GM19035 (cell line): ENCODE data around the gene UBE2L3.
"Not testable (repeated sequence)": the region's sequence is repeated elsewhere in the genome, so short reads cannot be mapped to it uniquely, and the experiment has no call there.

Source experiments
- ATAC-seq: cut with Tn5 transposase; IDR thresholded peaks from one replicate; pipeline ENCODE4 v1.9.1; 2021; ENCODE audit not compliant: unreplicated experiment

Gene UBE2L3

DNA sequence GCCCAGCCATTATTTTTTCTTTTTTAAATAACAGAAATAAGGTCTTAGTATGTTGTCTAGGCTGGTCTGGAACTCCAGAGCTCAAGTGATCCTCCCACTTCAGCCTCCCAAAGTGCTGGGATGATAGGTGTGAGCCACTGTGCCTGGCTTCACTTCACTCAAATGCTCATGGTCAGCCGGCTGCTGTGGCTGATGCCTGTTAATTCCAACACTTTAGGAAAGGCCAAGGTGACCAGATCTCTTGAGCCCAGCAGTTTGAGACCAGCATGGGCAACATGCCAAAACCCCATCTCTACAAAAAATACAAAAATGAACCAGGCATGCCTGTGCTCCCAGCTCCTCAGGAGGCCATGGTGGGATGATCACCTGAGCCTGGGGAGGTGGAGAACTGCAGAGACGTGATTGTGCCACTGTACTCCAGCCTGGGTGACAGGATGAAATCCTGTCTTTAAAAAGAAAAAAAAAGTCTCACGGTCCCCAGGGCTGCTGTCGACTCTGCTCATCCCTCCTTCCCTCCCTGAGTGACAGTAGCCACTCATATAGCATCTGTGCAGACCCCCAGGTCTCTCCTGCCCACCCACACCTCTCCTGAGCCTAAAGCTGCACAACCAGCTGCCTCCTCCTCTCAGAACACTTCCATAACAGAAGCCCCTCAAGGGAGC lies 58.7 kb downstream of the UBE2L3 start:
- no peak for ATAC-seq

GRCh38 chr22:21626735-21627469 lies 59.4 kb downstream of the UBE2L3 start:
- ATAC-seq: no peak

GRCh38 chr22:21628386-21629254 lies 61.1 kb downstream of the UBE2L3 start:
- no peak for ATAC-seq

- ATAC-seq: peak; percentile 82
Observed at GRCh38 chr22:21629255-21630149, 62.0 kb downstream of the UBE2L3 start, which contains the start of gene YDJC. Gene YDJC, minus strand, starts transcription at chr22:21630022. Its CDS starts 8 bp downstream, at chr22:21630014.

DNA sequence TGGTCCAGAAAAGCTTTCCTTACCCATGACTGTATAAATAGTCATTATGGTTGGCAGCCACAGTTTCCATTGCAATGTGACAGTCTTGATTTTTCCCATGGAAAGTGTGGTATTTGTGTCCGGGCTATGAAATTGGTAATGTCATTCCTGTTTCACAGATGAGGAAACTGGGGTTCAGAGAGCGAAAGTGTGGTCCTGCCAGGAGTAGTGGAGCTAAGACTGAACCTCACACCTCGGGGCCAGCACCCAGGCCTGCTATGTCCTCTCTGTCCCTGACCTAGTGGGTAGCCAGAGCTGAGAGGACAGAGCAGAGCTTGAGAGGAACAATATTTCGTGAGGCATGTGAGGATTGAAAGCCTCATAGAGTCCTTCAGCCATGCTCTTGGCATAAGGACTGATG lies 63.5 kb downstream of the UBE2L3 start:
- ATAC-seq: no peak

GRCh38 chr22:21632237-21632895 lies 64.9 kb downstream of the UBE2L3 start, which contains the start of gene CCDC116:
Gene CCDC116, plus strand, starts transcription at chr22:21632760. Its CDS starts 422 bp downstream, at chr22:21633182.
- ATAC-seq: no peak

GRCh38 chr22:21632931-21633330 lies 65.4 kb downstream of the UBE2L3 start:
- no peak for ATAC-seq

DNA sequence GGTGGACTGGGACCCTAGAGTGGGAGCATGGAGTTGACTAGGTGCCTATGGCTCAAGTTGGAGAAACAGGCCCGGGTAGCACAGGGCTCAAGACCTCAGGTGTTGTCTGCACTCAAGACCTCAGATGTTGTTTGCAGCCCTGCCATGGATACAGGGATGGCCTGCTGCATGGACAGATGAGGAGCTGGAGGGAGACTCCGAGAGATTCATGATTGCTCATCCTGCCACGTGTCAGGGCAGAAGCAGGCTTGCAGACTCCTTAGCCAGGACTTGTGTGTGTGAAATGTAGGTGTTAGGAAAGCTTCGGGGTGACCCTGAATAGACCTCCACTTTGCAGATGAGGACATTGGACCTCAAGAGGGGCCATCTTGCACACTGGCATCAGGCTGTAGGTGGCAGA lies 66.0 kb downstream of the UBE2L3 start:
- no peak for ATAC-seq

DNA sequence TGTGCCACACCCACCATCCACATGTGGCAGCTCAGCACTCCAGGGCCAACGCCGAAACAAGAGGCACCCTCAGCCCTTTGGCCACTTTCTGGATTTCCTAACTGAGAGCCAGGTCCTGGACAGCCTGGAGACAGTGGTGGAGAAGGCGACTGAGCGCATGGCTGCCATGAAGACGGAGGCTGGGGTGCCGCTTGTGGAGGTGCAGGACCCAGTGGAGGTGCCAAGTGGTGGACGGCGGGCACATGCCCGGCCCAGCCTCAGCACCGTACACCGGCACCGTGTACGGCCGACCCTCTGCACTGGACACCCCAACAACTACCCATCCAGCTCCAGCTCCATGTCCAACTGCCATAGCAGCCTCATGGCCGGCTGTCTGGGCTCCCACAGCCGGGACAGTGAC lies 66.6 kb downstream of the UBE2L3 start:
- ATAC-seq: no peak

GRCh38 chr22:21634844-21635243 lies 67.3 kb downstream of the UBE2L3 start:
- no peak for ATAC-seq

DNA sequence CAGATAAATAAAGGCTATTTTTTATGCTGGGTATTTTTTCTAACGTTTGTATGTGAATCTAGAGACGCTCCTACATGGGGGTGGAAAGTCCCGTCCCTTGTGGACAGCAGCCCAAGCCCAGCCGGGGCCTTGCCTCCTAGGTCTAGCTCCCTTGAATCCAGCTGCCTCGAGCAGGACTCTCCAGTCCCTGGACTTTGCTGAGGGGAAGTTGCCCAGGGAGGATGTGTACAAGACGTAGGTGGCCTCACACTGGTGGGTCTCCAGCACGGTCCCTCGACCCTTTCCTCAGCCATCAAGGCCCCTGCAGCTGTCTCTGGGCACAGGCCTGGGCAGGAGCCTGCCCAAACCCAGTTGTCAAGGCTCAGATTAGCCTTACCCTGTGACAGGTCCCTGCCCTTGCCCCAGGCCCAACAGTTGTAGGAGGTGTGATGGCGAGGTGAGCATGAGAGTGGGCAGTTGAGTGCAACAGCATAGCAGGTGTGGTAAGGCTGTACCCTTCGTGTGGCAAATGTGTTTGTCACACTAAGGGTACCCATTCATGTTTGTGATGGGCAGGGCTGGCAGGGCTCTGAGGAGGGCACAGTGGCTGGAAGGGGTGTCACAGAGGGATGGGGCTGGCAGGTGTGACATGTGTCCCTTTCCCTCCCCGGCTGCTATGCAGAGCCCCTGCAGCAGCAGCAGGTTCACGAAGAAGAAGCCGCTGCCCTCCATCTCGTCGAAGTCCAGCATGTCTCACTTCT lies 68.4 kb downstream of the UBE2L3 start:
- no peak for ATAC-seq

GRCh38 chr22:21636629-21637218 lies 69.2 kb downstream of the UBE2L3 start:
- ATAC-seq: no peak

DNA sequence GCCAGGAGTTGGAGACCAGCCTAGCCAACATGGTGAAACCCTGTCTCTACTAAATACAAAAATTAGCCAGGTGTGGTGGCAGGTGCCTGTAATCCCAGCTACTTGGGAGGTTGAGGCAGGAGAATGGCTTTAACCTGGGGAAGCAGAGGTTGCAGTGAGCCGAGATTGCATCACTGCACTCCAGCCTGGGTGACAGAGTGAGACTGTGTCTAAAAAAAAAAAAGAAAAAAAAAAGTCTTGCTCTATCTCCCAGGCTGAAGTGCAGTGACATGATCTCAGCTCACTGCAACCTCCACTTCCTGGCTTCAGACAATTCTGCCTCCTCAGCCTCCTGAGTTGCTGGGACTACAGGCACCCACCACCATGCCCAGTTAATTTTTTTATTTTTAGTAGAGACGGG lies 69.9 kb downstream of the UBE2L3 start:
- not testable (repeated sequence) for ATAC-seq

GRCh38 chr22:21639359-21639758 lies 71.8 kb downstream of the UBE2L3 start:
- no peak for ATAC-seq

- no peak for ATAC-seq
Observed at GRCh38 chr22:21640810-21641209, 73.3 kb downstream of the UBE2L3 start.

DNA sequence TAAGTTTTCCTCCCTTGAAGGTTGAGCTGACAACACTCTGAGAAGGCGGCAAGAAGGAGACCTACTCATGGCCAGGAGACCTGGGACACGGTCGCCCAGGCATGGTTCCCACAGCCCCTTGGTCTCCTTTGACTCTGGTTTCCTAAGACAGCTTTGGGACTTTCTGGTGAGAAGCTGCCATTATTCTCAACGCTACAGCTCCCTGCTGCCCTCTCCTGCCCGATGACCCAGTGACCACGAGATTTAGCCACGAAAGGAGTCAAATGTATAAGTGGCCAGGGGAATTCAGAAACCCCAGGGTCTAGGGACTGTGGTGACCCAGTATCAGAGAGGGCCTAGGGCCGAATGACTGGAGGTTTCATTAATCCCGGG lies 73.9 kb downstream of the UBE2L3 start:
- peak; percentile 23 for ATAC-seq

GRCh38 chr22:21641789-21642583 lies 74.5 kb downstream of the UBE2L3 start, which contains the start of gene SDF2L1:
Gene SDF2L1, plus strand, starts transcription at chr22:21642302. Its CDS starts 35 bp downstream, at chr22:21642337.
- ATAC-seq: peak; percentile 91
